ENCODE measurements around the gene ZBP1.
A peak's percentile ranks its signal among the peaks of the same experiment; 100 is the strongest.

The ZBP1 gene

GRCh38 chr20:57583289-57584257 lies 36.7 kb downstream of the ZBP1 start:
- DNase-seq, result no peak

- DNase-seq, result peak; percentile 64
Measured at GRCh38 chr20:57582432-57583288, 37.6 kb downstream of the ZBP1 start.

- DNase-seq, result no peak
Measured at GRCh38 chr20:57582029-57582378, 38.2 kb downstream of the ZBP1 start.

GRCh38 chr20:57581202-57582028 lies 38.8 kb downstream of the ZBP1 start:
- DNase-seq, result no peak

- no peak for DNase-seq
Measured at GRCh38 chr20:57580478-57581201, 39.6 kb downstream of the ZBP1 start.

GRCh38 chr20:57579898-57580447 lies 40.3 kb downstream of the ZBP1 start:
- DNase-seq, result no peak

GRCh38 chr20:57579331-57579897 lies 40.8 kb downstream of the ZBP1 start:
- DNase-seq, result no peak

- DNase-seq, result no peak
Measured at GRCh38 chr20:57578476-57579165, 41.6 kb downstream of the ZBP1 start.

- DNase-seq, result no peak
Measured at GRCh38 chr20:57577679-57578475, 42.3 kb downstream of the ZBP1 start.

- DNase-seq, result no peak
Measured at GRCh38 chr20:57576617-57577550, 43.3 kb downstream of the ZBP1 start.

GRCh38 chr20:57576002-57576401 lies 44.2 kb downstream of the ZBP1 start:
- no peak for DNase-seq

- DNase-seq, result no peak
Measured at GRCh38 chr20:57574954-57575353, 45.3 kb downstream of the ZBP1 start.

GRCh38 chr20:57573894-57574293 lies 46.3 kb downstream of the ZBP1 start:
- DNase-seq, result no peak

GRCh38 chr20:57573242-57573641 lies 47.0 kb downstream of the ZBP1 start:
- DNase-seq, result no peak

- no peak for DNase-seq
Measured at GRCh38 chr20:57571782-57572416, 48.3 kb downstream of the ZBP1 start.

- no peak for DNase-seq
Measured at GRCh38 chr20:57570920-57571319, 49.3 kb downstream of the ZBP1 start.

- DNase-seq, result peak; percentile 95
Measured at GRCh38 chr20:57570145-57570850, 49.9 kb downstream of the ZBP1 start.

- no peak for DNase-seq
Measured at GRCh38 chr20:57568960-57569359, 51.3 kb downstream of the ZBP1 start.
